A172 (cell line): ENCODE measurements around the gene ETFB. TPM values are rescaled to one million over a fixed set of nuclear protein-coding genes. Genes with fewer than 3 reads are reported as not detected.

ENCODE experiments used
- DNase-seq: peaks from one replicate; pipeline ENCODE4 v3.0.0-alpha.2; 2015; ENCODE audit warnings: low spot score
- total RNA-seq: library from RNA; depleted of rRNA; stranded (reverse); fragments of >200 nt; shearing (Covaris generic); gene quantifications from 2 replicates; pipeline ENCODE4 v1.2.3, GENCODE V29; 2014

The ETFB gene
- total RNA-seq, 1 experiment from 2014 or later: 48.5 TPM

DNA sequence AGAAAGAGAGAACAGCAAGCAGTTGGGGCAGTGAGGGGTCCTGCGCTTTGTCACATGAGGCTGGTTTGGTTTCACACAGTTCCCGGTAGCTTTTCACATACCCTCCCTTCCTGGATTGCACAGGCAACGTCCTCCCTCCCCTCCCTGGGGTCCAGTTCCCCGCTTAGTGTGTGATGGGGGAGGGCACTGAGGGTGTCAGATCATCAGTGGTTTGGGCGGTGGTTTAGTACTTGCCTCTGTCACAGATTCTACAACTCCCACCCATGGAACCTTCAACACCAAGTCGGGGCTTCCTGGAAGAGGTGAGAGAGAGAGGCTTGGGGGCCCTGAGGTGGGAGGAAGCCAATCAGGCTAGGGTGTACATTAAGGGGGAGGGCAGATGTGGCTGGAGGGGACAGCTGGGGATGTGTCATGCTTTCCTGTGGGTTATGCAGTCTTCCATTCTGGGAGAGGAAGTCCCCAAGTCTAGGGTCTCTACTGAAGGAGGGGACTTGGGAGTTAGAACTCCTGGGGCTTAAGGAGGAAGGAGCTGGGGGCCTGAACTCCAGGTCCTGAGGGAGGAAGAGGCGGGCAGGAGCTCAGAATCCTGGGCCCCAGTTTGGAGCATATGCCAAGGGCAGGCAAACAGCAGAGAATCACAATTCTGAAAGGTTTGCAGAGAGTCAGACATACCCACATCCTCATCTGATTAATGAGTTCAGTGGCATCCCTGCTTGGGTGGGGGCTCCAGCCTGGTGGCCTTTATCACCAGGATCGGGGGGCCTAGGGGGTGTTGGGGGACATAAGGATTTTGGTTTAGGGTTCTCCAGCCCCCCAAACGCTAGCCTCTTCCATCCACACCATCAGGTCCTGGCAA, 6.7 kb upstream of the ETFB start, which contains the start of gene NKG7:
NKG7 (minus strand) TSS at position 6 of the 856 bp plus-strand sequence. CDS start 119 bp downstream, outside the sequence.
- no peak for DNase-seq

DNA sequence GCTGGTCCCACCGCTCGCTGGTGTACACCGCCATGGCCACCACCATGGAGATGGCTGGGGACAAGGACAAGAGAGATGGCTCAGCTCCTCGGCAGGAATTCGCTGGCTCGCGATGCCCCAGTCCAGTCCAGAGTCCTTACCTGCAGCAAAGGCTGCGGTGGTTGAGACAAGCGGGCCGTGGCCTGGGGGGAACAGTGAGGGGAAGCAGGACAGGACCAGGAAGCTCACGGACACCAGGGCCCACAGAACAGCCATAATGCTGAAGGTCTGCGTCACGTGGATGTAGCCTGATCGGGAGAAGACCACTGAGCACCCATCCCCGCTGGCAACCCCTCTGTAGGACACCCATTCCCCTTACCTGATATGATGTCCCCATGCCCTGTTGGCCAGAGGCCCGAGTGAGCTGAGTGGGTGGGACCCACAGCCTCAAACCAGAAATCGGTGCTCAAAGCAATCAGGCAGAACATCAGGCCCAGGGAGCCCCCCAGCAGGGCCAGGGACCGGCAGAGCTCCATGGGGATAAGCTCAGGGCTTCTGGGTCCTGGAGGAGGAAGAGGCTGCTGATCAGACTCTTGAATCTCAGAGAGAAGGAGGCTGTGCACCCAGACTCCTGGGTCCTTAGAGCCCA, 5.9 kb upstream of the ETFB start:
- DNase-seq: no peak

DNA sequence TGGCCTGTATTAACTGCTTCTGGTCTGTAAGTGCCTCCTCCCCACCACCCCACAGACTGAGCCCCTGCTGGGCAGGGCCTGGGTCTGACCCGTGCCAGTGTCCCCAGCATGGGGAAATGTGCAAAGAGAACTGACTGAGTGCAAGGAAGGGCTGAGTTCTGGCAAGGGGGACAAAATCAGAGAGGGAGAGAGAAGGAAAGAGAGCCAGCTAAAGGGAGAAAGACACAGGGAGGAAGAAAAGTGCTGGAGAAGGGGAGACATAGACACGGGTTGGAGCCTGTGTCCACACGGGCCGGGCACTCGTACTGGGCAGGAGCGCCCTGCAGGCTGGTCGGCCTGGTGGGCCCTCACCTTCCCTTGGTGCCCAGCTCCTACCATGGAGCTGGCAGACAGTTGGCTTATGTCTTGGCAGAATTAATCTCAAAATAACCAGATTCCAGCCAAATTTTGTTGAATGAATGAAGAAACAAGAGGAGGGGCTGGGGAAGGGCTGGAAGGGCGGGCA, 5.0 kb upstream of the ETFB start:
- no peak for DNase-seq

GRCh38 chr19:51370230-51370629, 4.0 kb upstream of the ETFB start:
- DNase-seq: no peak

DNA sequence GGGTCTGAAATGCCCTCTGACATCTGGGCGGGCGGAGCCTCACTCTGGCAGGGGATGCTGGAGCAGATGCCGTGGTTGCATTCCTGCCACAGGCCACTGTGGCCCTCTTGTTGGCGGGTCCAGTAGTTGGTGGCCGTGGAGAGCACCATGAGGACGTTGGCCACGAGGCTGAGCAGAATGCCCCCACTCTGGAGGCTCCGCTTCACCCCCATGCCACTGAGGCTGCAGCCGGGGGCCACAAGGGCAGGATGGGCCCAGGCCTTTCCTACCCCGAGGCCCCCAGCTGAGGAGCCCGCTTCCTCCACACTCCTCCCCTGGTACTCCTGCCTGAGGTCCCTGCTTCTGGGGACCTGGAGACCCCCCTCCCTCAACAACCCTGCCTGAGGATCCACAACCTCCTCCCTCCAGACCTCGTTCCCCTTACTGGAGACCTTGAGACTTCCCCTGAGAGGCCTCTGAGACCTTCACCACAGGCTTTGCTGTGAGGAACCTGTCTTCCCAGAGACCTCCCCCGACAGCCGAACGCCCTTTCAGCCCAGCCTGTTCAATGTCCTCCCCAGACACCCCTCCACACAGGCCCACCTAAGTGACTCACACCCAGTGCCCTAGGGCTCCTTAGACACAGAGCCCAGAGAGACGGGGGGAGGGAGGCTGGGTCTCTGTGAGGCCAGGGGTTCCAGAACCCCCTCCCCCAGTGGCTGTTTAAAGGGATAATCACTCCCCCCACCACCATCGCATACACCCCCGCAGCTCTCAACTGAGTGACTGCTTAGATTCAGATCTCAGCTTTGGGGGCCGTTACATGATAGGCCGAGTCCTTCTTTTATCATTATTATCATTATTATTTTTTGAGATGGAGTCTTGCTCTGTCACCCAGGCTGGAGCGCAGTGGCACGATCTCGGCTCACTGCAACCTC, 2.4 kb upstream of the ETFB start, which contains the start of gene CLDND2:
CLDND2 (minus strand) TSS at position 638 of the 917 bp plus-strand sequence; CDS start at position 212, 426 bp downstream.
- DNase-seq: no peak

- peak; percentile 90 for DNase-seq
Measured at GRCh38 chr19:51367565-51368365, 1.6 kb upstream of the ETFB start.

DNA sequence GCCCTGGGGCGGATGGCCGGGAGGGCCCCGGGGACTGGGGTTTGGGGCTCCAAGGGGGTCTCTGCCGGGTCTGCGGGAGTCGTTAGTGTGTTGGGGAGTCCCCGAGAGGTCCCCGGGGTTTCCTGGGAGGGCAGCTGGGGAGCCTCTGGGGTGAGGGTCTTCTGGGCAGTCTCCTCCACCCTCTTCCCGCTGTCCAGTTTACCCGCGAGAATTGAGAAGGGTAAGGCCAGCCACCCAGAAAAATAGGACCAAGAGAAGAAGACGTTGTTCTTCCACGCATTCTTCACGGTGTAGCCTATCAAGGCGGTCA, 1.0 kb upstream of the ETFB start:
- no peak for DNase-seq

GRCh38 chr19:51366389-51367254, 434 bp upstream of the ETFB start:
- DNase-seq: peak; percentile 90

GRCh38 chr19:51365211-51365964, 800 bp downstream of the ETFB start:
- no peak for DNase-seq

- DNase-seq: no peak
Measured at GRCh38 chr19:51364200-51365106, 1.7 kb downstream of the ETFB start.

- no peak for DNase-seq
Measured at GRCh38 chr19:51361239-51361638, 4.9 kb downstream of the ETFB start.

- peak; percentile 62 for DNase-seq
Measured at GRCh38 chr19:51359294-51359693, 6.9 kb downstream of the ETFB start.

DNA sequence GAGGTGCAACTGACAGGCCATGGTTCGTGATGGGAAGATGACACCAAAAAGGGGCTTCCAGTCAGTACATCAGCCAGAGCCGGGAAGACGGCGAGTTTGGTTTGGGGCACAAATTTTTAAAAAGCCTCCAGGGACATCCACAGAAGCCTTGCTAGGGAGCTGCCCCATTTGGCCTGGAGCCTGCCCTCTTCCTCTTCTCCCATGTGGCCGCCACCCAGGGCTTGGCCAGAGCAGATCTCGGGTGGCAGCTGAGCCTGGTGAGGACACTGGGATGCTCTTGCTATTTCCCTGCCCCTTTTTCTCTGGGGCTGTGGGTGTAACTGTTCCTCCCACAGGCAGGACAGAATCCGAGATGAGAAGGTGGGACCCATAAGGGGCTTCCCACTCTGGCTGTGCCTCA, 8.2 kb downstream of the ETFB start:
- DNase-seq: no peak

DNA sequence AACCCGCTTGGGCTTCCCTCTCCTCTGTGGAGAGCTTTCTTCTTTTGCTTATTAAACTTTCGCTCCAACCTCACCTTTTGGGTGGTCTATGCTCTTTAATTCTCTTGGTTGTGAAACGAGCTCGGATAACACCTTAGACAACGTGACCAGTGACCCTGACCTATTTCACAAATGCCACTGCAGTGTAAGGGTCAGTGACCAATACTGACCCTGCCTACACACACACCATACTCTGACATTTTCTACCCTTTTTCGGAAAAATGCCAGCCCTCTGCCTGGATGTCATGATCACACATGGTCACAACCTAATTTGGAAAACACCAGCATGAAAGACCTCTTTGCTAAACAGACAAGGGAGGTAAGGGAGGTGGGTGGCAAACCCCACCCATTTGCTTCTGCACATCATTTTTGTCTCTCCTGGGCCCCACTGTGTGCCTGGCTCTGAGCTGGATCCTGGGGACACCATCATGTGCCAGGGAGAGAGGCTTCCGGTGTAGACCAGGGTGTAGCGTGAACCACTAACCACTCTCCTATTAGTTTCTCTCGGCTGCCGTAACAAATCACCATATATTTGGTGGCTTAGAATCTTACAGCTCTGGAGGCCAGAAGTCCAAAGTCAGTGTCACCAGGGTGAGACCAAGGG, 9.9 kb downstream of the ETFB start:
- DNase-seq: no peak

DNA sequence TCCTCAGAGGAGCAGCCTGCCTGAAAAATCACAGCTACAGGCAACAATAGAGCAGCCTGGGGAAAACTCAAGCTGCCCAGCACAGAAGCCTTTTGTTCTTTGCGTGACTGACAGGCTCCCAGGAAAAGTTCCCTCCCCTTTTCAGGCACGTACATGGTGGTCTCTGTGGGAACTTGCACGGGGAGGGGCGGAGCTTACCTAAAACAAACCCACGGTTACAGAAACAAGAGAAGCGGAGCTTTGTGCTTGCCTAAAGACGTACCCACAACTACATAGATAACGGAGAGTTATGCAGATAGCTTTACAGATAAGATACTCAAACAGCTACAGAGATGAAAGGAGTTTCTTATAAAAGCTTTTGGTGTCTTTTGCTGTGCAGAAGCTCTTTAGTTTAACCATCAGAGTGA, 11.4 kb downstream of the ETFB start:
- DNase-seq: no peak

DNA sequence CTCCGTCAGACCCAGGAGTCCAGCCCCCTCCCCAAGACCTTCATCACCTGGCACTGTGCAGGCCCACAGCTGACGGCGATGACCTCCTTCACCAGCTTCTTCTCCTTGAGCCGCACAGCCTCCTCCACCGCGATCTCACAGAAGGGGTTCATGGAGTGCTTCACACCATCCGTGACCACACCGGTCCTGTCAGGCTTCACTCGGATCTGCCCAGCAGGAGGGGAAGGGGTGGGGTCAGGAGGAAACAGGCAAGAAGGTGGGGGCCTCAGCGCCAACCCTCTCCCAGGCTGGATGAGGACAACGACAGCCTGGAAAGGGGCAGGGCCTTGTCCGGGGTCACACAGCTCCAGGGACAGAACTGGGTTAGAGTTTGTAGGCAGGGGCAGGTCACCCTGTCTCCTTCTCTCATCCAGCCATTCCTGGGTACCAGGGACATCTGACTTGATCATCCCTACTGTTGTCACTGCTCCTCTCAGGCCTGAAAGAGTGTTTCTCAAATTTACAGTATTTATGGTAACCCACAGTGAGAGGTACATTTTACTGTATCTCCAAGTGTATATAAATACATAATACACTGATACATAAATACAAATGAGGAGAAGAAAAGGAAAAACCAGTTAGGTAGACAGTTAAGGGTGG, 12.0 kb downstream of the ETFB start:
- no peak for DNase-seq

GRCh38 chr19:51352783-51353360, 13.3 kb downstream of the ETFB start:
- no peak for DNase-seq
